DOHH2 (cell line): ENCODE data around the gene RAPGEF3.
A peak's percentile ranks its signal among the peaks of the same experiment; 100 is the strongest.

Source experiments
- H3F3A ChIP-seq: fragments of 200-600 bp; sonication (generic), shearing (Covaris generic); 2 replicates; pipeline ENCODE4 v1.6.0; 2016; ENCODE audit warnings: antibody characterized with exemption, mild to moderate bottlenecking; ENCODE audit not compliant: control insufficient read depth, insufficient read depth
- H3K27ac ChIP-seq: fragments of 200-600 bp; sonication (generic); 2 replicates; pipeline ENCODE4 v1.5.1; 2014; ENCODE audit warnings: low read depth, mild to moderate bottlenecking, low read length, moderate library complexity
- H3K27me3 ChIP-seq: fragments of 200-600 bp; sonication (generic); 2 replicates; pipeline ENCODE4 v1.6.1; 2014; ENCODE audit warnings: mild to moderate bottlenecking, low read length, mixed read lengths; ENCODE audit not compliant: control insufficient read depth
- H3K36me3 ChIP-seq: fragments of 200-600 bp; sonication (generic); 2 replicates; pipeline ENCODE4 v1.6.1; 2014; ENCODE audit warnings: mild to moderate bottlenecking, low read length, moderate library complexity, mixed read lengths; ENCODE audit not compliant: control insufficient read depth
- H3K4me1 ChIP-seq: fragments of 200-600 bp; sonication (generic); 2 replicates; pipeline ENCODE4 v1.6.1; 2014; ENCODE audit warnings: mild to moderate bottlenecking, low read length, mixed read lengths; ENCODE audit not compliant: control insufficient read depth
- H3K4me2 ChIP-seq: fragments of 200-600 bp; sonication (generic); 2 replicates; pipeline ENCODE4 v1.6.0; 2014; ENCODE audit warnings: mild to moderate bottlenecking, low read length, moderate library complexity
- H3K4me3 ChIP-seq: fragments of 200-600 bp; sonication (generic); 2 replicates; pipeline ENCODE4 v1.5.1; 2014; ENCODE audit warnings: mild to moderate bottlenecking, low read length, mixed read lengths
- H3K79me2 ChIP-seq: fragments of 200-600 bp; sonication (generic); 2 replicates; pipeline ENCODE4 v1.6.1; 2014; ENCODE audit warnings: mild to moderate bottlenecking, low read length, mixed read lengths; ENCODE audit not compliant: control insufficient read depth
- H3K9me2 ChIP-seq: fragments of 200-600 bp; sonication (generic); replicated peaks from 2 replicates; pipeline ENCODE4 v1.6.1; 2014; ENCODE audit warnings: mild to moderate bottlenecking, low read length, mixed read lengths; ENCODE audit not compliant: control insufficient read depth
- H3K9me3 ChIP-seq: fragments of 200-600 bp; sonication (generic); 2 replicates; pipeline ENCODE4 v1.6.1; 2014; ENCODE audit warnings: antibody characterized with exemption, low read length, mixed read lengths; ENCODE audit not compliant: control insufficient read depth, insufficient read depth
- H4K20me1 ChIP-seq: fragments of 200-600 bp; sonication (generic); 2 replicates; pipeline ENCODE4 v1.6.0; 2014; ENCODE audit warnings: low read depth, mild to moderate bottlenecking, antibody characterized with exemption, low read length, moderate library complexity; ENCODE audit not compliant: control insufficient read depth, insufficient read depth
- EZH2phosphoT487 ChIP-seq: fragments of 200-600 bp; sonication (generic); IDR thresholded peaks from 2 replicates; pipeline ENCODE4 v1.6.1; 2017; ENCODE audit warnings: borderline replicate concordance, mild to moderate bottlenecking, antibody characterized with exemption, low read length, moderate library complexity, mixed read lengths
- TF ChIP-seq, protein P1 (sequence below): fragments of 200-600 bp; sonication (generic); IDR thresholded peaks from one replicate; pipeline ENCODE4 v1.5.1; 2014; ENCODE audit warnings: antibody characterized with exemption, mild to moderate bottlenecking, low read depth, low read length; ENCODE audit not compliant: poor library complexity, severe bottlenecking

The RAPGEF3 gene

DNA sequence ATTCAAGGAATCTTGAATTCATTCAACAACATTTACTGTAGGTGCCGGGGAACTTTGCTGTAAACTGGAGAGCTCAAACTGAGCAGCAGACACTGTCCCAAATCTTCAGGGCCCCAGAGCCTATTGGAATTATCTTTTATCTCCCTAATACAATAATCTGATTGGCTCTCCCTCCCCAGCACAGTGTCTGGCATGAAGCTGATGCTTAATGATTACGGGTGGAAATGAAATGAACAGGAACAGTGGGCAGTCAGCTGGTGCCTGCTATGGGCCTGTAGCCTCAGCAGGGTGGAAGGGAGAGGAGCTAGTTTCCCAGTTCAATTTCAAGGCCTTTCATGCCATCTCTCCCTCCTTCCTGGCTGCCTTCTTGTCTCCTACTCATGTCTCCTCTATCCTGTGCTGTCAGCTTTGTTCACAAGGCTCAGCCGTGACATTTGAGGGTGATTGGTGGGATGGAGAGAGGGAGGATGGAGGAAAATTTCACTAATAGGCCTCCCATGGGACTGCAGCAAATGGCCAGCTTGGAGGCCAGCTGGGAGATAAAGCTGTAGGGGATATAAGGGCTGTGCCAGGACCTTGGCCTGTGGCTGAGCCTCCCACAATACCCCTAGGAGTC is 4.3 kb upstream of the RAPGEF3 start:
- Histone ChIP-seq H3K4me3 (no peak overlapping the region), H3K9me2 (no peaks in the 10 kb centered on the region), H4K20me1 (no peaks in the 10 kb centered on the region), H3F3A (no peaks in the 10 kb centered on the region), H3K9me3 (no peaks in the 10 kb centered on the region), H3K27ac (no peak overlapping the region), H3K27me3 (peaks cover 12% of the 10 kb centered on the region), H3K4me1 (peaks cover 35% of the 10 kb centered on the region), H3K36me3 (no peaks in the 10 kb centered on the region), H3K4me2 (no peak overlapping the region), H3K79me2 (no peaks in the 10 kb centered on the region)
- no peak for TF ChIP-seq EZH2phosphoT487
- TF ChIP-seq, protein P1, sequence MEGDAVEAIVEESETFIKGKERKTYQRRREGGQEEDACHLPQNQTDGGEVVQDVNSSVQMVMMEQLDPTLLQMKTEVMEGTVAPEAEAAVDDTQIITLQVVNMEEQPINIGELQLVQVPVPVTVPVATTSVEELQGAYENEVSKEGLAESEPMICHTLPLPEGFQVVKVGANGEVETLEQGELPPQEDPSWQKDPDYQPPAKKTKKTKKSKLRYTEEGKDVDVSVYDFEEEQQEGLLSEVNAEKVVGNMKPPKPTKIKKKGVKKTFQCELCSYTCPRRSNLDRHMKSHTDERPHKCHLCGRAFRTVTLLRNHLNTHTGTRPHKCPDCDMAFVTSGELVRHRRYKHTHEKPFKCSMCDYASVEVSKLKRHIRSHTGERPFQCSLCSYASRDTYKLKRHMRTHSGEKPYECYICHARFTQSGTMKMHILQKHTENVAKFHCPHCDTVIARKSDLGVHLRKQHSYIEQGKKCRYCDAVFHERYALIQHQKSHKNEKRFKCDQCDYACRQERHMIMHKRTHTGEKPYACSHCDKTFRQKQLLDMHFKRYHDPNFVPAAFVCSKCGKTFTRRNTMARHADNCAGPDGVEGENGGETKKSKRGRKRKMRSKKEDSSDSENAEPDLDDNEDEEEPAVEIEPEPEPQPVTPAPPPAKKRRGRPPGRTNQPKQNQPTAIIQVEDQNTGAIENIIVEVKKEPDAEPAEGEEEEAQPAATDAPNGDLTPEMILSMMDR, result no peak

DNA sequence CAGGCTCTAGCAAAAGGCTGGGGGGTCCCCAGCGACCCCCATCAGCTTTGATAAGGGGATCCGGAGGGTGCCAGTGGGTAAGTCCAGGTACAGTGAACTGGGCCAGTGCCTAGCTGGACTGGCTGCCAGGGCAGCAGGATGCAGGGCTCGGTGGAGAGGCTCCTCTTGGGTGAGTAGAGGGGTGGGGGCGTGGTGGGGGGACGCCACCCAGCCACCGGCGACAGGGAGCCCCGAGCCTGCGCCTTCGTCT is 171 bp downstream of the RAPGEF3 start:
- H3K4me1 ChIP-seq, result peaks cover 35% of the 10 kb centered on the region
- no peaks in the 10 kb centered on the region for H3K9me3 ChIP-seq
- peaks cover 17% of the 10 kb centered on the region for H3K27me3 ChIP-seq
- no peaks in the 10 kb centered on the region for H3F3A ChIP-seq
- H3K36me3 ChIP-seq, result no peaks in the 10 kb centered on the region
- H3K9me2 ChIP-seq, result no peaks in the 10 kb centered on the region
- no peaks in the 10 kb centered on the region for H4K20me1 ChIP-seq
- H3K79me2 ChIP-seq, result no peaks in the 10 kb centered on the region
- TF ChIP-seq EZH2phosphoT487, result no peak
- TF ChIP-seq, protein P1, result no peak
- H3K4me3 ChIP-seq, result peak overlapping the region; percentile 78
- H3K4me2 ChIP-seq, result peak overlapping the region; percentile 98
- no peak overlapping the region for H3K27ac ChIP-seq

DNA sequence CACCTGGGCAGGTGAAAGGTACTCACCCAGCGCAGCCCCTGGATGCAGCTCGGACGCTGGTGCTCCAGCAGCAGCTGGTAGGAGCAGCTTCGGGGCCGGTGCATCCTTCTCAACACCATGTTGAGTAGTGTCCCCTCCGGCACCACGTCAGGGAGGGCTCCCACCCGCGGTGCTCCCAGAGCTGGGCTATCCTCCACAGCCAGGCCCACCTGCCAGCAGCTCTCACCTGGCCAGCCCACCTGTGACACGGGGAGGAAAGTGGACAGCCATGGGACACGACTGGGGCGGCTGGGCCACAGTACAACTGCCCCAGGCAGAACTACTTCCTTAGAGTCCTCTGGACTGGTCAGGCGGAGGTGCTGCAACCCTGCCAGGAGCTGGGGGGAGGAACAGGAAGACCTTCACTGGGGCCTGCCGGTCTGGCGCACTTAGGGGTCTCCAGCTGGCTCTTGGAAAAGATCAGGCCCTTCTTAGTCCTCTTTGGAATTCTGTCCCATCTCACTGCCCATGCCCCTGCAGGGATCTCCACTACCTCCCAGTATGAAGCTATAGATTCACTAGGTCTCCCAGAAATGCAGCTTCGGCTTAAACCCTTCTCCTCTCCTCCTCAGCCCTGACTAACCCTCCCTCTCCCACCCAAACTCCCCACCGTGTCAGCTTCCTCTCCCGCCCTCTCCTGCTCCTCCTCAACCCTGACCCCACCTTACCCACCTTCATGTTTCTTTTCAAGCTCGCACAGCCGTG is 668 bp downstream of the RAPGEF3 start:
- Histone ChIP-seq H3K4me3 (peak overlapping the region; percentile 78), H3K27me3 (peaks cover 17% of the 10 kb centered on the region), H3F3A (no peaks in the 10 kb centered on the region), H3K4me2 (peak overlapping the region; percentile 98), H3K36me3 (no peaks in the 10 kb centered on the region), H3K9me3 (no peaks in the 10 kb centered on the region), H4K20me1 (no peaks in the 10 kb centered on the region), H3K9me2 (no peaks in the 10 kb centered on the region), H3K79me2 (no peaks in the 10 kb centered on the region), H3K4me1 (peaks cover 37% of the 10 kb centered on the region), H3K27ac (no peak overlapping the region)
- TF ChIP-seq EZH2phosphoT487, result no peak
- TF ChIP-seq, protein P1, result no peak
